Osteocyte (in vitro differentiated cells): ENCODE results near the gene PYHIN1. TPM values are rescaled to one million over a fixed set of nuclear protein-coding genes. Genes with fewer than 3 reads are reported as not detected.

Experiments
- DNase-seq: peaks from one replicate; pipeline ENCODE4 v3.0.0; 2021; ENCODE audit warnings: mixed read lengths; ENCODE audit not compliant: unreplicated experiment; ENCODE audit errors: extremely low spot score
- H3K27ac Mint-ChIP-seq: one replicate; pipeline ENCODE4 v1.8.0; 2021; ENCODE audit warnings: mild to moderate bottlenecking, mixed read lengths; ENCODE audit not compliant: unreplicated experiment
- H3K27me3 Mint-ChIP-seq: one replicate; pipeline ENCODE4 v1.8.0; 2021; ENCODE audit warnings: mixed read lengths; ENCODE audit not compliant: unreplicated experiment
- H3K36me3 Mint-ChIP-seq: one replicate; pipeline ENCODE4 v1.8.0; 2021; ENCODE audit warnings: mixed read lengths; ENCODE audit not compliant: unreplicated experiment
- H3K4me1 Mint-ChIP-seq: one replicate; pipeline ENCODE4 v1.8.0; 2021; ENCODE audit warnings: mixed read lengths; ENCODE audit not compliant: unreplicated experiment
- H3K4me3 Mint-ChIP-seq: one replicate; pipeline ENCODE4 v1.8.0; 2021; ENCODE audit warnings: mild to moderate bottlenecking, moderate library complexity, mixed read lengths; ENCODE audit not compliant: unreplicated experiment
- H3K9me3 Mint-ChIP-seq: one replicate; pipeline ENCODE4 v1.8.0; 2021; ENCODE audit warnings: mixed read lengths; ENCODE audit not compliant: unreplicated experiment
- CTCF ChIP-seq: fragments of 200-600 bp; sonication (generic); IDR thresholded peaks from 2 replicates; pipeline ENCODE4 v1.5.0; 2021; ENCODE audit warnings: antibody characterized with exemption, mild to moderate bottlenecking, moderate library complexity
- total RNA-seq: library from RNA; stranded (reverse); gene quantifications from 2 replicates; pipeline ENCODE4 v1.2.1, GENCODE V29; 2021

Gene PYHIN1
- total RNA-seq, 1 donor from 2014 or later, result not detected

DNA sequence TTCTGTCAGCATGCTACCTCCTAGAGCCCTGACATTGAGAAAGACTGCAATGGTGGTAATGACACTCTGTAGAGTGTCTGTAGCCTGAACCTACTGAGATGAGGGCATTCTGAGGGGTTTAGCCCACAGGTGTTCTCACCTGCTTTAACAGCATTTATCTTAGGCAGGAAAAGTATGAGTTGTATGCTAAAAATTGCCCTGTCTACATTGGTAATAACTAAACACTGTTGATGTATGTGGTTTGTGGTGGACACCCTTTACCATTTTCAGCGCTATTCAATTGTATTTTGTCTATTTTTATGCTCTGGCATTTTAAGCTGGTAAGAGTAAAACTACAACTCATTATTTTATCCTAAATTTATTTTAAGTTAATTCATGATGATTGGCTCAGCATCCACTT, 10.0 kb downstream of the PYHIN1 start:
- Mint-ChIP-seq H3K9me3 (no peaks in the 10 kb centered on the region), H3K4me1 (no peaks in the 10 kb centered on the region), H3K27ac (no peak overlapping the region), H3K36me3 (no peaks in the 10 kb centered on the region), H3K4me3 (no peak overlapping the region), H3K27me3 (no peaks in the 10 kb centered on the region)
- TF ChIP-seq CTCF, result no peak
- DNase-seq, result no peak

DNA sequence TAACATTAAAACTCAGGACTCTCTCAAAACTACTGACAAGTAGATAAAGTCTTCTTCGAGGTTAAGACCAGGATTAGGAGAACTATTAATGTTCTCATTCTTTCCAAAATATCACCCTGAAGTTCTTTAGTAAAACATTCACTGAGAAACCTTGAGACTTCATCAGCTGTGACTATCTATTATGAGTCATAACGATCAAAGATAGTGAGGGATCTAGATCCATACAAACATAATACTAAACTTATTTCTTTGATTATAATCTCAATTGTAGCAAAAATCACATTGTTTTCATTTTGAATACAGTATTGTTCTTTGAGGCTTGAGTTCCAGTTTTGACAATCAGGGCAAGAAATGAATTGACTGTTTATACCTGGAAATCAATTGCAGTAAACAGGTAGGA, 11.1 kb downstream of the PYHIN1 start:
- Mint-ChIP-seq H3K27ac (no peak overlapping the region), H3K27me3 (no peaks in the 10 kb centered on the region), H3K36me3 (no peaks in the 10 kb centered on the region), H3K4me1 (no peaks in the 10 kb centered on the region), H3K9me3 (no peaks in the 10 kb centered on the region), H3K4me3 (no peak overlapping the region)
- TF ChIP-seq CTCF, result no peak
- no peak for DNase-seq

DNA sequence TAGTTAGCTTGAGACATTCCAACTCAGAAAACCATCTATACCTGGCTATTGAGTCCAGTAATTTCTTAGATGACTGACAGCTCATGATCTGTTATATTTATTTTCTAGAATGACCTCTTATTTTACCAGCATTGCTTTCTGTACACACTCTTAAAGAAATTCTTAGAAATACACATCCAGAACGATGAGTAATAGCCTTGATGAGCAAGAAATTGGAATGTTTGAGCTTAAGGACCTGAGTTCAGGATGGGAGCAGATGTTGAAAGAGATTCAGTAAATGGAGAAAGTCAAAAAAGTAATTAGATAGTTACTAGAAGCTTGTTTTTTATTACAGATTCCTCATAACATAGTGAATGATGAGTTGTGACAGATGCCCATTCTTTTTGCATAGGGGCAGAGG, 11.7 kb downstream of the PYHIN1 start:
- TF ChIP-seq CTCF, result no peak
- no peaks in the 10 kb centered on the region for H3K9me3 Mint-ChIP-seq

GRCh38 chr1:158945061-158945460, 13.7 kb downstream of the PYHIN1 start:
- no peaks in the 10 kb centered on the region for H3K4me1 Mint-ChIP-seq
- TF ChIP-seq CTCF, result no peak
- no peaks in the 10 kb centered on the region for H3K27me3 Mint-ChIP-seq
- no peaks in the 10 kb centered on the region for H3K36me3 Mint-ChIP-seq
- H3K27ac Mint-ChIP-seq, result no peak overlapping the region
- H3K4me3 Mint-ChIP-seq, result no peak overlapping the region
- DNase-seq, result no peak
- H3K9me3 Mint-ChIP-seq, result no peaks in the 10 kb centered on the region

More for the DNA sequence above, 11.7 kb downstream of the PYHIN1 start:
- no peaks in the 10 kb centered on the region for H3K27me3 Mint-ChIP-seq
- H3K4me1 Mint-ChIP-seq, result no peaks in the 10 kb centered on the region
- H3K27ac Mint-ChIP-seq, result no peak overlapping the region
- no peak for DNase-seq
- no peak overlapping the region for H3K4me3 Mint-ChIP-seq
- no peaks in the 10 kb centered on the region for H3K36me3 Mint-ChIP-seq

DNA sequence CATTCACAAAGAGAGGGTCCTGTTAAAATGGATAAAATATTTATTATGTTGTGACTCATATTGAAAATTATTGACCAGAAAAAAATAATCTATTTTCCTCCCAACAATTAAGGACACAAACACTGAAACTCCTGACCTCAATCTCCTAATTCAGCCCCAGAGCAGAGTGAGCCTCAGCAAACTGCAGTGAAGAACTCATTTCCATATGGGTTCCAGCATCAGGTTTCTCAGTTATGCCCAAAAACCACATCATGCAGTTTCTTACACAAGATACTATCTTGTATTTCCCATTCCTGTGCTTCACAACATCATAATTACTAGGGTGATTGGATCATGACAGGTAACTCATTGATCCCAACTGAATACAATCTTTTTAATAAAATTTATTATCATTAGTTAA, 15.4 kb downstream of the PYHIN1 start:
- no peaks in the 10 kb centered on the region for H3K36me3 Mint-ChIP-seq
- H3K27me3 Mint-ChIP-seq, result no peaks in the 10 kb centered on the region
- H3K4me3 Mint-ChIP-seq, result no peak overlapping the region
- H3K4me1 Mint-ChIP-seq, result no peaks in the 10 kb centered on the region
- no peak for TF ChIP-seq CTCF
- H3K27ac Mint-ChIP-seq, result no peak overlapping the region
- no peaks in the 10 kb centered on the region for H3K9me3 Mint-ChIP-seq
- DNase-seq, result no peak
